GM12878 (cell line): ENCODE data around the gene PGBD5. TPM values are rescaled to one million over a fixed set of nuclear protein-coding genes. Genes with fewer than 3 reads are reported as not detected.

Experiments
- ATAC-seq: fragments of 200-7000 bp; cut with Tn5 transposase; 3 replicates; pipeline ENCODE4 v1.9.1; 2020; ENCODE audit warnings: mild to moderate bottlenecking, moderate library complexity
- BruUV-seq: library from RNA; stranded (reverse); fragments of 400-500 nt; replicated peaks from 2 replicates; lab custom pipeline; 2021; lab: Mats Ljungman, UMichigan
- CTCF ChIA-PET: fragments of 300-600 bp; sonication (Branson Sonifier 250); formaldehyde crosslinking; extraction: SDS; loops from one replicate; lab custom pipeline; 2021; ENCODE audit warnings: inconsistent platforms; lab: Yijun Ruan, JAX
- POLR2A ChIA-PET: fragments of 350-600 bp; formaldehyde crosslinking; extraction: SDS; loops from one replicate; lab custom pipeline; 2021; ENCODE audit warnings: inconsistent platforms; lab: Charles Lee
- RAD21 ChIA-PET: fragments of 300-600 bp; sonication (Branson Sonifier 250); formaldehyde crosslinking; loops from one replicate; lab custom pipeline; 2023; ENCODE audit warnings: antibody characterized with exemption; ENCODE audit not compliant: unreplicated experiment; lab: Charles Lee
- SMC1A ChIA-PET: fragments of 300-600 bp; sonication (Branson Sonifier 250); formaldehyde crosslinking; loops from one replicate; lab custom pipeline; 2023; ENCODE audit not compliant: unreplicated experiment, uncharacterized antibody; lab: Charles Lee
- DNase-seq: peaks from one replicate; pipeline ENCODE4 v3.0.0-alpha.2; 2011; ENCODE audit warnings: low read depth, low spot score
- FAIRE-seq: peaks from 3 replicates; lab custom pipeline; 2011; peaks lifted over from hg19 to GRCh38; lab: Jason Lieb, UNC
- H2AFZ ChIP-seq: 2 replicates; pipeline ENCODE4 v1.6.0; 2011; ENCODE audit warnings: low read depth, low read length, control low read depth; ENCODE audit not compliant: control insufficient read depth
- H3K27ac ChIP-seq: 2 replicates; pipeline ENCODE4 v1.5.1; 2011; ENCODE audit warnings: control low read depth; ENCODE audit not compliant: control insufficient read depth, insufficient read depth
- H3K27me3 ChIP-seq, 2 experiments: replicated peaks in 1 of 2; 2 replicates each; pipeline versions ENCODE4 v1.6.0 to v1.6.1; 2011; ENCODE audit warnings: low read length in 1 of 2; ENCODE audit not compliant: control insufficient read depth in 2 of 2, insufficient read depth in 2 of 2
- H3K36me3 ChIP-seq, 2 experiments: 2 replicates each; pipeline ENCODE4 v1.5.1; 2011; ENCODE audit warnings: low read length in 1 of 2; ENCODE audit not compliant: control insufficient read depth in 2 of 2, insufficient read depth in 2 of 2
- H3K4me1 ChIP-seq: 2 replicates; pipeline ENCODE4 v1.6.1; 2011; ENCODE audit warnings: mild to moderate bottlenecking, low read length, moderate library complexity, mixed read lengths; ENCODE audit not compliant: control insufficient read depth, insufficient read depth
- H3K4me2 ChIP-seq: 2 replicates; pipeline ENCODE4 v1.6.0; 2011; ENCODE audit warnings: control low read depth; ENCODE audit not compliant: control insufficient read depth, insufficient read depth
- H3K4me3 ChIP-seq: fragments of 200-600 bp; sonication (generic); 2 replicates; pipeline ENCODE4 v1.5.1; 2016
- H3K79me2 ChIP-seq: 2 replicates; pipeline ENCODE4 v1.6.0; 2011; ENCODE audit warnings: low read length; ENCODE audit not compliant: control insufficient read depth, insufficient read depth
- H3K9ac ChIP-seq: 2 replicates; pipeline ENCODE4 v1.8.0; 2011; ENCODE audit warnings: low read length, control low read depth, mixed read lengths; ENCODE audit not compliant: control insufficient read depth, insufficient read depth
- H3K9me3 ChIP-seq: replicated peaks from 3 replicates; pipeline ENCODE4 v1.5.1; 2011; ENCODE audit warnings: mild to moderate bottlenecking, low read length; ENCODE audit not compliant: control insufficient read depth, insufficient read depth
- H4K20me1 ChIP-seq: 2 replicates; pipeline ENCODE4 v1.6.0; 2011; ENCODE audit not compliant: control insufficient read depth, insufficient read depth
- CBX5 ChIP-seq: sonication (generic); IDR thresholded peaks from 2 replicates; pipeline ENCODE4 v1.6.1; 2016; ENCODE audit warnings: low read depth, moderate library complexity, mild to moderate bottlenecking, inconsistent platforms
- CREB1 ChIP-seq: IDR thresholded peaks from 2 replicates; pipeline ENCODE4 v1.6.1; 2012; ENCODE audit warnings: low read depth, mild to moderate bottlenecking, inconsistent platforms
- DPF2 ChIP-seq: fragments of 450-650 bp; IDR thresholded peaks from 2 replicates; pipeline ENCODE4 v1.6.1; 2017; ENCODE audit warnings: mild to moderate bottlenecking
- IKZF2 ChIP-seq, 2 experiments: fragments of 450-650 bp; IDR thresholded peaks; 2 replicates each; pipeline ENCODE4 v1.6.1; 2017; ENCODE audit warnings: mild to moderate bottlenecking in 2 of 2, moderate library complexity in 2 of 2
- KAT2A ChIP-seq: conservative IDR thresholded peaks from 2 replicates; pipeline ENCODE4 v1.6.1; 2011; ENCODE audit warnings: low read depth, low read length; ENCODE audit not compliant: control insufficient read depth
- MXI1 ChIP-seq: fragments of 150-350 bp; IDR thresholded peaks from 2 replicates; pipeline ENCODE4 v1.6.1; 2011; ENCODE audit warnings: low read depth, mild to moderate bottlenecking, inconsistent platforms, low read length, improper control_type of control experiment
- SREBF1 ChIP-seq: IDR thresholded peaks from 2 replicates; pipeline ENCODE4 v1.6.1; 2012; ENCODE audit warnings: mild to moderate bottlenecking, low read length
- SREBF2 ChIP-seq: IDR thresholded peaks from 2 replicates; pipeline ENCODE4 v1.6.1; 2012; ENCODE audit warnings: mild to moderate bottlenecking, low read length
- WGBS: methylation state at CpG from one replicate; pipeline ENCODE4 v1.1.6; 2016; ENCODE audit warnings: low lambda C conversion rate; ENCODE audit not compliant: insufficient replicate concordance, insufficient coverage; ENCODE audit errors: missing lambda C conversion rate; 5-methylcytosine and 5-hydroxymethylcytosine counted together
- in situ Hi-C: fragments of 300-500 bp; cut with MboI; formaldehyde crosslinking; loops from 9 replicates; pipeline ENCODE4 v1.14.3; 2018; ENCODE audit warnings: mixed read lengths
- intact Hi-C: fragments of 100-400 bp; cut with micrococcal nuclease; formaldehyde crosslinking; loops from one replicate; pipeline ENCODE4 v1.14.2; 2022; ENCODE audit not compliant: unreplicated experiment
- polyA plus RNA-seq, 11 experiments: library from polyadenylated mRNA; depleted of rRNA in 4 of 11; unstranded in 6 of 11; stranded (reverse) in 5 of 11; fragments of >200 nt; fragmentation: Nextera tagmentation in 4 of 11; fragmentation: Illumina TruSeq in 1 of 11; extraction: Ambion mirVana in 4 of 11; extraction: Trizol in 1 of 11; gene quantifications; 1 replicate in 1 of 11; 2 replicates in 10 of 11; pipeline versions ENCODE4 v1.2.1 to v1.2.3, GENCODE V29; 2011 to 2016; ENCODE audit warnings: inconsistent platforms in 2 of 11, missing spikeins in 2 of 11, low read depth in 1 of 11
- total RNA-seq, 4 experiments: library from RNA; depleted of rRNA in 3 of 4; stranded (reverse); fragments of >200 nt in 3 of 4; fragmentation: Illumina TruSeq in 1 of 4; extraction: Trizol in 1 of 4; gene quantifications; 2 replicates each; pipeline versions ENCODE4 v1.2.1 to v1.2.3, GENCODE V29; 2013 to 2021
- TF ChIP-seq, protein P1 (sequence below): fragments of 150-350 bp; IDR thresholded peaks from 2 replicates; pipeline ENCODE4 v1.6.1; 2016; ENCODE audit warnings: low read depth, low read length
- TF ChIP-seq, protein P2 (sequence below), 3 experiments: IDR thresholded peaks in 2 of 3; conservative IDR thresholded peaks in 1 of 3; 2 replicates each; pipeline ENCODE4 v1.5.1; 2011; ENCODE audit warnings: low read depth in 3 of 3, low read length in 3 of 3, mild to moderate bottlenecking in 3 of 3, control low read depth in 2 of 3, moderate library complexity in 2 of 3, inconsistent platforms in 1 of 3, mixed read lengths in 1 of 3; ENCODE audit not compliant: control insufficient read depth in 2 of 3, insufficient read depth in 1 of 3; ENCODE audit errors: extremely low read depth in 1 of 3
- TF ChIP-seq, protein P3 (sequence below): fragments of 450-650 bp; IDR thresholded peaks from 2 replicates; pipeline ENCODE4 v1.6.1; 2016; ENCODE audit warnings: mild to moderate bottlenecking, moderate library complexity, borderline replicate concordance
- TF ChIP-seq, protein P4 (sequence below): fragments of 150-350 bp; IDR thresholded peaks from 2 replicates; pipeline ENCODE4 v1.6.1; 2014; ENCODE audit warnings: mild to moderate bottlenecking, low read depth, low read length

Gene PGBD5
- total and polyA plus RNA-seq, 10 of the 15 experiments (the other 5 are each of a cell fraction or from before 2014, with no cell fraction given): 0.03 TPM; not detected in 9

DNA sequence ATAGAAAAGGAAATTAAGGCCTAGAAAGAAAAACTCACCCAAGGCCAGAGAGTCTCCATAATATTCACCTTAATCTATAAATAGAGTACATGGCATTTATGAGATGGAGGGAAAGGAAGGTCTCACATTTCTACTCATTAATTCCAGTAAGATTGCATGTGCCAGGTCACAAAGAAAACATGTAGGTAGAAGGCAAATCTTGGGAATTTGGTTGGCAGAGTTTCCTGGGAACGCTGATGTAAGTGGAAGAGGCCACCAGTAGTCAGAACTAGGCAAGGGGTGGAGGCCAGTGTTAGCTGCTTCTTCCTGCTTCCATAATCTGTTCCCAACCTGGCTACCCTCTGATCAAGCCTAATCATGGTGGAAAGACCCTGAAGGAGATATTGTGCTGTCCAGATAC lies 29.2 kb upstream of the PGBD5 start:
- no peak overlapping the region for H3K4me2 ChIP-seq
- whole genome bisulfite sequencing: 0% methylated on average over 1 of the region's 1 CpG
- no peak overlapping the region for H2AFZ ChIP-seq
- ChIA-PET SMC1A (no interaction called here), POLR2A (no interaction called here), RAD21 (no interaction called here), CTCF (no interaction called here)
- ATAC-seq (no peak), FAIRE-seq (no peak), DNase-seq (no peak)
- intact Hi-C loops (no loop called here), in situ Hi-C loops (no loop called here)
- no peaks in the 10 kb centered on the region for H3K9me3 ChIP-seq
- no peaks in the 10 kb centered on the region for H3K36me3 ChIP-seq
- no peaks in the 10 kb centered on the region for H3K79me2 ChIP-seq
- no peak overlapping the region for H3K27ac ChIP-seq
- no TSS peak for BruUV-seq
- no peak overlapping the region for H3K4me3 ChIP-seq
- TF ChIP-seq IKZF2 (IDR thresholded peaks at IDR 0.05) (no peak), DPF2 (no peak), CBX5 (no peak), CREB1 (no peak), MXI1 (no peak), KAT2A (no peak), SREBF2 (no peak), SREBF1 (no peak)
- TF ChIP-seq, protein P1, sequence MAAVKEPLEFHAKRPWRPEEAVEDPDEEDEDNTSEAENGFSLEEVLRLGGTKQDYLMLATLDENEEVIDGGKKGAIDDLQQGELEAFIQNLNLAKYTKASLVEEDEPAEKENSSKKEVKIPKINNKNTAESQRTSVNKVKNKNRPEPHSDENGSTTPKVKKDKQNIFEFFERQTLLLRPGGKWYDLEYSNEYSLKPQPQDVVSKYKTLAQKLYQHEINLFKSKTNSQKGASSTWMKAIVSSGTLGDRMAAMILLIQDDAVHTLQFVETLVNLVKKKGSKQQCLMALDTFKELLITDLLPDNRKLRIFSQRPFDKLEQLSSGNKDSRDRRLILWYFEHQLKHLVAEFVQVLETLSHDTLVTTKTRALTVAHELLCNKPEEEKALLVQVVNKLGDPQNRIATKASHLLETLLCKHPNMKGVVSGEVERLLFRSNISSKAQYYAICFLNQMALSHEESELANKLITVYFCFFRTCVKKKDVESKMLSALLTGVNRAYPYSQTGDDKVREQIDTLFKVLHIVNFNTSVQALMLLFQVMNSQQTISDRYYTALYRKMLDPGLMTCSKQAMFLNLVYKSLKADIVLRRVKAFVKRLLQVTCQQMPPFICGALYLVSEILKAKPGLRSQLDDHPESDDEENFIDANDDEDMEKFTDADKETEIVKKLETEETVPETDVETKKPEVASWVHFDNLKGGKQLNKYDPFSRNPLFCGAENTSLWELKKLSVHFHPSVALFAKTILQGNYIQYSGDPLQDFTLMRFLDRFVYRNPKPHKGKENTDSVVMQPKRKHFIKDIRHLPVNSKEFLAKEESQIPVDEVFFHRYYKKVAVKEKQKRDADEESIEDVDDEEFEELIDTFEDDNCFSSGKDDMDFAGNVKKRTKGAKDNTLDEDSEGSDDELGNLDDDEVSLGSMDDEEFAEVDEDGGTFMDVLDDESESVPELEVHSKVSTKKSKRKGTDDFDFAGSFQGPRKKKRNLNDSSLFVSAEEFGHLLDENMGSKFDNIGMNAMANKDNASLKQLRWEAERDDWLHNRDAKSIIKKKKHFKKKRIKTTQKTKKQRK: no peak
- TF ChIP-seq, protein P2, sequence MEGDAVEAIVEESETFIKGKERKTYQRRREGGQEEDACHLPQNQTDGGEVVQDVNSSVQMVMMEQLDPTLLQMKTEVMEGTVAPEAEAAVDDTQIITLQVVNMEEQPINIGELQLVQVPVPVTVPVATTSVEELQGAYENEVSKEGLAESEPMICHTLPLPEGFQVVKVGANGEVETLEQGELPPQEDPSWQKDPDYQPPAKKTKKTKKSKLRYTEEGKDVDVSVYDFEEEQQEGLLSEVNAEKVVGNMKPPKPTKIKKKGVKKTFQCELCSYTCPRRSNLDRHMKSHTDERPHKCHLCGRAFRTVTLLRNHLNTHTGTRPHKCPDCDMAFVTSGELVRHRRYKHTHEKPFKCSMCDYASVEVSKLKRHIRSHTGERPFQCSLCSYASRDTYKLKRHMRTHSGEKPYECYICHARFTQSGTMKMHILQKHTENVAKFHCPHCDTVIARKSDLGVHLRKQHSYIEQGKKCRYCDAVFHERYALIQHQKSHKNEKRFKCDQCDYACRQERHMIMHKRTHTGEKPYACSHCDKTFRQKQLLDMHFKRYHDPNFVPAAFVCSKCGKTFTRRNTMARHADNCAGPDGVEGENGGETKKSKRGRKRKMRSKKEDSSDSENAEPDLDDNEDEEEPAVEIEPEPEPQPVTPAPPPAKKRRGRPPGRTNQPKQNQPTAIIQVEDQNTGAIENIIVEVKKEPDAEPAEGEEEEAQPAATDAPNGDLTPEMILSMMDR (IDR thresholded peaks at IDR 0.05 in 2 of 3, conservative IDR thresholded peaks at IDR 0.05 in 1 of 3; ENCODE audit: control insufficient read depth in 2 of 3, extremely low read depth in 1 of 3, insufficient read depth in 1 of 3, low read depth in 3 of 3, low read length in 3 of 3): no peak
- TF ChIP-seq, protein P3, sequence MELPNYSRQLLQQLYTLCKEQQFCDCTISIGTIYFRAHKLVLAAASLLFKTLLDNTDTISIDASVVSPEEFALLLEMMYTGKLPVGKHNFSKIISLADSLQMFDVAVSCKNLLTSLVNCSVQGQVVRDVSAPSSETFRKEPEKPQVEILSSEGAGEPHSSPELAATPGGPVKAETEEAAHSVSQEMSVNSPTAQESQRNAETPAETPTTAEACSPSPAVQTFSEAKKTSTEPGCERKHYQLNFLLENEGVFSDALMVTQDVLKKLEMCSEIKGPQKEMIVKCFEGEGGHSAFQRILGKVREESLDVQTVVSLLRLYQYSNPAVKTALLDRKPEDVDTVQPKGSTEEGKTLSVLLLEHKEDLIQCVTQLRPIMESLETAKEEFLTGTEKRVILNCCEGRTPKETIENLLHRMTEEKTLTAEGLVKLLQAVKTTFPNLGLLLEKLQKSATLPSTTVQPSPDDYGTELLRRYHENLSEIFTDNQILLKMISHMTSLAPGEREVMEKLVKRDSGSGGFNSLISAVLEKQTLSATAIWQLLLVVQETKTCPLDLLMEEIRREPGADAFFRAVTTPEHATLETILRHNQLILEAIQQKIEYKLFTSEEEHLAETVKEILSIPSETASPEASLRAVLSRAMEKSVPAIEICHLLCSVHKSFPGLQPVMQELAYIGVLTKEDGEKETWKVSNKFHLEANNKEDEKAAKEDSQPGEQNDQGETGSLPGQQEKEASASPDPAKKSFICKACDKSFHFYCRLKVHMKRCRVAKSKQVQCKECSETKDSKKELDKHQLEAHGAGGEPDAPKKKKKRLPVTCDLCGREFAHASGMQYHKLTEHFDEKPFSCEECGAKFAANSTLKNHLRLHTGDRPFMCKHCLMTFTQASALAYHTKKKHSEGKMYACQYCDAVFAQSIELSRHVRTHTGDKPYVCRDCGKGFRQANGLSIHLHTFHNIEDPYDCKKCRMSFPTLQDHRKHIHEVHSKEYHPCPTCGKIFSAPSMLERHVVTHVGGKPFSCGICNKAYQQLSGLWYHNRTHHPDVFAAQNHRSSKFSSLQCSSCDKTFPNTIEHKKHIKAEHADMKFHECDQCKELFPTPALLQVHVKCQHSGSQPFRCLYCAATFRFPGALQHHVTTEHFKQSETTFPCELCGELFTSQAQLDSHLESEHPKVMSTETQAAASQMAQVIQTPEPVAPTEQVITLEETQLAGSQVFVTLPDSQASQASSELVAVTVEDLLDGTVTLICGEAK: no peak
- TF ChIP-seq, protein P4, sequence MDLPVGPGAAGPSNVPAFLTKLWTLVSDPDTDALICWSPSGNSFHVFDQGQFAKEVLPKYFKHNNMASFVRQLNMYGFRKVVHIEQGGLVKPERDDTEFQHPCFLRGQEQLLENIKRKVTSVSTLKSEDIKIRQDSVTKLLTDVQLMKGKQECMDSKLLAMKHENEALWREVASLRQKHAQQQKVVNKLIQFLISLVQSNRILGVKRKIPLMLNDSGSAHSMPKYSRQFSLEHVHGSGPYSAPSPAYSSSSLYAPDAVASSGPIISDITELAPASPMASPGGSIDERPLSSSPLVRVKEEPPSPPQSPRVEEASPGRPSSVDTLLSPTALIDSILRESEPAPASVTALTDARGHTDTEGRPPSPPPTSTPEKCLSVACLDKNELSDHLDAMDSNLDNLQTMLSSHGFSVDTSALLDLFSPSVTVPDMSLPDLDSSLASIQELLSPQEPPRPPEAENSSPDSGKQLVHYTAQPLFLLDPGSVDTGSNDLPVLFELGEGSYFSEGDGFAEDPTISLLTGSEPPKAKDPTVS: no peak
- H3K4me1 ChIP-seq: peaks cover 5% of the 10 kb centered on the region; the same call in 1 of the 2 replicates
- H4K20me1 ChIP-seq: no peaks in the 10 kb centered on the region
- no peak overlapping the region for H3K9ac ChIP-seq
- H3K27me3 ChIP-seq: no peaks in the 10 kb centered on the region; a peak in 1 of 4 replicates
